ENCODE data around the gene SLC16A7.
"Not testable (repeated sequence)": the region's sequence is repeated elsewhere in the genome, so short reads cannot be mapped to it uniquely, and the experiment has no call there.

The SLC16A7 gene

DNA sequence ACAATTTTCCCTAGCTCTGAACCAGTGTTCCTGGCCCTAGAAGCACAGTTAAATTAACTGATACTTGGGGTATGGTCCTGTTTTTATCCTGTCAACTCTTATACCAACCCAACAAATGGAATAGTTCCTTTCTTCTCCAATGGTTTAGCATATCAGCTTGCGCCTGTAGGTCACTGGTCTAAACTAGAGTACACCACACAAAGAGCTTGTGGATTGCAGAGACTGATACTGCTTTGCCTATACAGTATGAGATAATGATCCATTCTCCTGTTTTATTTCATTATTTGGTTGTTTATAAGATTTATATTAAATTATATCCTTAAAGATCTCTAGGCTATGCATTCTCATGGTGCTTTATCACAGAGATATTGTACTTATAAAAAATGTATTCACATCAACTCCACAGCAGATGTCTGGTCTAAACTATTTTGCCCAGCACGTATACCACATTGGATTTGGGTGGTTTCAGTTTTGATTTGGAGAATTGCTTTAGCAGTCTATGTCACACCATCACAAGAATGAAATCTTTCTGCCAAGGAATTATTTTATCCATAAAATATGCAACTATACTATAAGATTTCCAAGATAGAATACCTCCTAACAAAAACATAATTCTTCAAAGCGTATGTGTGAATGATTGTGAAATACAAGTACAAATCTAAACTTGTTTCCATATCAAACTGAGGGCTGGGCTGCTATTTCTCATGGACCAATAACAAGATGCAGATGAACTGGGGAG lies 142.1 kb downstream of the SLC16A7 start:
- DNase-seq: no peak

DNA sequence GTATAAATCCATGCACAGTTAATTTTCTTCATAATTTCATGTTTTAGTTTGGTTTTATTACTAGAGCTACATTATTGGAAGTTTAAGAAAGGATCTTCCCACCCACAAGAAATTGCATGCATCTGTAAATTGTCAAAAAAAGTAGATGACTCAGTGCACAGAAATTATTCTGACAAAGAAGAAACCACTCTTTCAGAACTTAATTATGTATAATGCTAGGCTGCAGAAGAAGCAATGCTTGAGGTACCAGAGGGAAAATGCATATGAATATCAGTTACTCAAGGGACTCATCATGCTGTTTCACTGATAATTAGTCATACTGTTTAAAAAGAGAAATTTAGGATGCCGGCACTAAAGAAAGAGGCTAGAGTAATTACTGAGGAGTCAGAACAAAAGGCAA lies 147.0 kb downstream of the SLC16A7 start:
- DNase-seq: no peak

DNA sequence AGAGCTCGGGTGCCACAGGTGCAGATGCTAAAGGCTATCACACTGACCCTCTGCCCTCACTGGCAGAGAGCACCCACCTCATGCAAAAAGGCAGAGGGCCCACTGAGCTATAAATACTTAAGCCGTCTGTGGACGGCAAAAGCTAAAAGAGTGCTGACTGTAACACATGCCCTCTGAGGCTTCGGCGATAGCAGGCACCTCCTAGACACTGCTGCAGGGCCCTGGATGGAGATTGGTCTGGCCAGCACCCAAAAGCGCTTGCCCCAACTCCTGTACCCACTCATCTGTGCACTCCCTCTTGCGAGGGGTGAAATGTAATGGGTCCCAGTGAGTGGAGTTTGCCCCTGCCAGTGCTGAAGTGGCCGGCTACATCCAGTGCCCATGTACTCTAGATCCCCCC lies 148.7 kb downstream of the SLC16A7 start:
- no peak for DNase-seq

DNA sequence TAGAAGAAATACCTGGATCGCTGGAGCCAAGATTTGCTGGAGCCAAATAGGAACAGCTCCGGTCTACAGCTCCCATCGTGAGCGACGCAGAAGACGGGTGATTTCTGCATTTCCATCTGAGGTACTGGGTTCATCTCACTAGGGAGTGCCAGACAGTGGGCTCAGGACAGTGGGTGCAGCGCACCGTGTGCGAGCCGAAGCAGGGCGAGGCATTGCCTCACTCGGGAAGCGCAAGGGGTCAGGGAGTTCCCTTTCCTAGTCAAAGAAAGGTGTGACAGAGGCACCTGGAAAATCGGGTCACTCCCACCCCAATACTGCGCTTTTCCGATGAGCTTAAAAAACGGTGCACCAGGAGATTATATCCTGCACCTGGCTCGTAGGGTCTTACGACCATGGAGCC lies 155.3 kb downstream of the SLC16A7 start:
- not testable (repeated sequence) for DNase-seq

DNA sequence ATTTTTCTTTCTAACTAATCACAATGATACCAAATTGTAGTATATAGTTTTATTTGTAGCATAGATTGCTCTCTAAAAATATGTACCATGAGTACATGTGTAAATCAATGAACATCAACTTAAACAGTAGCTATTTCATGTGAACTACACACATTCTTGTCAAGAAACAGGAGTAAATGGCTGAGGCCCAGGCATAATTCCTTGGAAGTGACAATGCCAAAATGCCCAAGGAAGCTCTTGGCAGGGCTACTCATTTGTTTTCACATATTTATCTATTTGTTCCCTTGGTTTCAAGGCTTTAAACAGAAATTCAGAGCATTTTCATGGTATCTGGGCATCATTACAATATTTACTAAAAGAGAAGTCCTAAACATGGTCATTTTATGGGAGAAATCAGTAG lies 165.7 kb downstream of the SLC16A7 start:
- no peak for DNase-seq

DNA sequence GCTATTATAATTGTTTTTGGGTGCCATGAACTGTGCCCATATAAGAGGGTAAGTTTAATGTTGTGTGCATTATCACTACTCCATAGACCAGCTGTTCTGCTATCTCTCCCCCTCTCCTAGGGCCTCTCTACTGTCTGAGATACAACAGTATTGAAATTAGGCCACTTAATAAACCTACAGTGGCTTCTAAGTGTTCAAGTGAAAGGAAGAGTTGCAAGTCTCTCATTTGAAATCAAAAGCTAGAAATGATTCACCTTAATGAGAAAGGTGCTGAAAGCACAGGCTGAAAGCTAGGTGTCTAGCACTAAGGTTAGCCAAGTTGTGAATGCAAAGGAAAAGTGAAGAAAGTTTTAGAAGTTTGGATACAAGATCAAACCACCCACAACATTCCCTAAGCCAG lies 168.0 kb downstream of the SLC16A7 start:
- DNase-seq: no peak

DNA sequence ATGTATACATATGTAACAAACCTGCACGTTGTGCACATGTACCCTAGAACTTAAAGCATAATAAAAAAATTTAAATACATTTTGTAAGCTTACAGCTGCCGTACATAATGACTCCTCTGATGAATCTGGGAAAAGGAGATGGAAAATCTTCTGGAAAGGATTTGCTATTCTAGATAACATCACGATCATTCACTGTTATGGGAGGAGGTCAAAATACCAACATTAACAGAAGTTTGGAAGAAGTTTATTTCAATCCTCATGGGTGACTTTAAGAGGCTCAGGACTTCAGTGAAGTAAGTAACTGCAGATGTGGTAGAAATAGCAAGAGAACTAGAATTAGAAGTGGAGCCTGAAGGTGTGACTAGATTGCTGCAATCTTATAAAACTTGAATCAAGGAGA lies 172.2 kb downstream of the SLC16A7 start:
- DNase-seq: no peak

DNA sequence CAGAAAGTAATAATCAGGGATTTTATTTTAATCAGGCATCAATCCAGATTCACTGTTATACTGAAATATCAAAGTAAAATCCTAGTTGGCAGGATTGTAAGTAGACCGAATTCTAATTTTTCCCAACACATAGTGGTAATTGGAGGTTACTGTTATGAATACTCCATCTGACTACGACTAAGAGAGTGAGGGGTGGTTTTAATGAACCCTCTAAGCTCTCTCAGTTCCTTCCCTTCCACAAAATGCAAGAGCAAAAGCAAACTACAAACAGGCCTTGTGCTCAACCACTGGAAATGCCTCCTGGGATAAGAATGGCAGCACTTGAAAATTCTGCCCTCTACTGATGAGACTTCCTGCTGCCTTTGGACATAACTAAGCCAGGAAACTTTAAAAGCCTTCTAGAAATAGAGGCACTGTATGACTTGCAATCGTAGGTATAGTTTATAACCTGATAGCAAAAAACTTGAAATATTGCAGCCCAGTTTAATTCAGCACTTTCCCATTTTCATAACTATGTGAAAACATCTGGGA lies 184.8 kb downstream of the SLC16A7 start:
- DNase-seq: peak; percentile 23 to 28

DNA sequence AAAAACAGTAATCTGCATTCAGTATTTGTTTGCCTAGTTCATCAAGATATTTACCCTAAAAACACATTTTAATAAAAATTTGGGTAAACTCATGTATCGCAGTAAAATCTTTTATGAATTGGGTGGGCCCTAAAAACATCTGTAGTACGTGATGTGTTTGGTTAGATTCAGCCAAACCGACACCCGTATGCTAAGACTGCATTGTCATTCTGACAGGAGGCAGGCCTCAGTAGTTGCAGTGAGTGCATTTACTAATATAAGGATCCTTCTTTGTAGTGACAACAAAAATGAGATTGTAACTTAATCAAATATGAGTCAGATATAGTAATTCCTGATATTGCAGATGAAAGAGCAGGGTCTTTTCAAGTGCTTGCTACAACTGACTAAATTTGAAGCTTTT lies 191.8 kb downstream of the SLC16A7 start:
- DNase-seq: no peak

DNA sequence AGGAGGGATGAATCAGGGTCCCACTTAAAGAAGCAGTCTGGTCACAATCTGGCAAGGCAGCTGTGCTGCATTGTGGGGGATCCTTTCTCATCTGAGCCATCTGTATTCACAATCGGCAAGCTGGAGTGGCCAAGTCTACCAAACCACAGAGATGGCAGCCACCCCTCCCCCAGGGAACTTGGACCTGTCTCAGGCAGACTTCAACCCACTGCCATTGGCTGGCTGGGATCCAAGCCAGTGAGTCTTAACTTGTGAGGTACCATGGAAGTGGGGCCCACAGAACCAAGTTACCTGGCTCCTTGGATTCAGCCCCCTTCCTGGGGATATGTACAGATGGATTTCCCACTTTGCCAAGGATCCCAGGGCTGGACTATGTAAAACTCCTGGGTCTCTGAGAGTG lies 196.8 kb downstream of the SLC16A7 start:
- DNase-seq: no peak

DNA sequence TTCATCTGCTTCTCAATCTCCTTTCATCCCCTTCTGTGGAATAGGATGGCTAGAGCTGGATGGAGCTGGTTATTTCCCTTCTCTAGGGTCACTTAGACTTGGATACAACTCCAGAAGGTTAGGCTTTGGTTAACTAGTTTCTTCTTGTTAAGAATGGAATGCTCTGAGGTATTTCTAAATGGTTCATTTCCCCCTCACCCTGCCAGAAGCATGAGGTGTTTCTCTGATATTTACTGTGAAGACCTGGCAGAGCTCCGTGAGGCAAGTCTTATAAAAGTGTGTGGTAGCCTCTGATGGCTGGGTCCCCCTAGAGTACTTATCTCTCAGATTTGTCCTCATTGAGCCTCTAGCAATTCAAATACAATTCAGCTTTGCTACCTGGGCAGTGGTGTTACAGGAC lies 207.9 kb downstream of the SLC16A7 start:
- DNase-seq: no peak

DNA sequence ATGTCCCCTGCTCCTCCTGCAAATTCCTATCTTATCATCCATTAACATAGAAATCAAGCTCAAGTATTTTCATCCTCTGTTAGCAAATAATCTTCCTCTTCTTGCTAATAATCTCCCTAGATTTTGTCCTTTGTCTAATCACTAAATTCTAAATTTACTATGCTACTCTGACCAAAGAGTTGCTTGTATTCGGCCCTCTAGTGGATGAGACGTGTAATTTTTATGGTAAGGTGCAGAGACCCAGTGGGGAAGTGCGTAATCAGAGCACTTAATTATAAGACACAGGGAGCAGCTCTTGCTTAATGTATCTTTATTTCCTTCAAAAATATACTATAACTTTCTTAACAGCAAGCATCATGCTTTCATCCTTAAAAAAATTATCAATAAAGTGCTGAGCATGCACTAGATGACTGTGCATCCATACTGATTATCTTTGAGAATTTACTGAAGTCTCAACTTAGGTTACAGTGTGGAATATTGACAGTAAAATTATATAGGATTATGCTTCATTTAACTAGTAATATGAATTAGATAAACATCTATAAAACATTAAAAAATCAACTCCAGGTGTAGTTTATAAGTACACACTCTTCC lies 212.6 kb downstream of the SLC16A7 start:
- peak; percentile 62 to 67 for DNase-seq

DNA sequence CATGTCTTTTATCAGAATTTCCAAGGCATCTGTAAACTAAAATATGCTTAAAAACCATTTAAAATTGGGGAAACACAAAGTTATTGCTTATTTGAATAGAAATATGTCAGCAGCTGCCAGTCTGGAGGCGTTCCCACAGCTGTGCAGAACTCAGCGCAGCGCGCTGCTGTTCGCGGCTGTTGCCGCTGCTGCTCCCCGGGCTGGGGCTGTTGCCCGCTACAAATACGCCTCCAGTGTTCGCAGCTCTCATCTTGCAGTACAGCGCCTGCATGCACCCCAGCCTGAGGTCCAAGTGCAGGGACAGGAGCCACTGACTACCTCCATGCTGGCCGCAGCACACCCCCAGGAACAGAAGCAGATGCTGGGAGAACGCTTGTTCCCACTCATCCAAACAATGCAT lies 216.2 kb downstream of the SLC16A7 start:
- no peak for DNase-seq

DNA sequence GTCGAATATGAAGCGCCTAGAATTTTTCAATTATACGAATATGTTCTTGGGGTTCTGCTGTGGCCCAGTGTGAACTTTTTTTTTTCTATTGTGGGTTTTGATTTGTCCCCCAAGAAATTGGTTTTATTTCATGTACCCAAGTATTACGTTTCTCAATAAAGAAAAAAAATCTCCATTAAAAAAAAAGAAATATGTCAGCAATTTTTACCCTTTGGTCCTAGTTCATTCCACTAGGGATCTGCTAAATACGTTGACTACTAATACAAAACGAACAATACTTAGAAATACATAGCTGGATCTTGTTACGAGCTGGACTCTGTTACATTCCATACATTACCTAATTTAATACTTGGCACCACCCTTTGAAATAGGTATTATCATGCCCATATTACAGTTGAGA lies 216.9 kb downstream of the SLC16A7 start:
- DNase-seq: no peak

DNA sequence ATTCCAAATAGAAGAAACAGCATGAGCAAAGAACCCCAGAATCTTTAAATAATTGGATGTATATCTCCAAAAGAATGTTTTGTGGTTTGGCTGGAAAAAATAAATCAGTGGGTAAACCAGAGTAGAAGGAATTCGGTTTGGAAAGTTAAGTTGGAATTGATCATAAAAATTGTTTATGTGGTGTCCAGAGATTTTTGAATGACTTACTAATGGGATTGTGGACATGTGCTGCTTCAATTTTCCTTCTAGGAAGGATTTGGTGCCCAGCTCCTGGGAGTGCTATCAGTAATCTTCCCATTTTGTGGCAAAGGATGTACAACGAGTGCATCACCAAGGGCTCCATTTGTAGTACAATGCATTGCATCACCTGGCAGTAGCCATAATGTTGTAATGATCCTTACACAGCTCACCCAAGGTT lies 224.8 kb downstream of the SLC16A7 start:
- DNase-seq: no peak

DNA sequence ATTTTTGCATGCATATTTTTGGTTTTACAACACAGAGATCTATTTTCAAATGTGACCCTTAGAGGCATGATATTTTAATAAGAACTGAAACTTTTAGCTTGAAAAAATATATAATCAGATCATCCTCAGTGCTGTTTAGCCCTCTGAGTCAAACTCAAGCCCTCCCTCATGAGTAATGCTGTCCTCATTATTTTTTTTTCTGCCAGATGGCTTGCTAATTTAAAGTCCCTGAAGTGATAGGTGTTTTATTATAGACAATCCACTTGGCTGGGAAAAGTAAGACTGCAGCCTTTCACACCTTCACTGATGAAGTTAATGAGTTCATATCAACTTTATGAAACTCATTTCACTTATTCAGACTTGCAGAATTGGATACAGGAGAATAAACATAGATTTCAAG lies 227.7 kb downstream of the SLC16A7 start:
- DNase-seq: no peak

DNA sequence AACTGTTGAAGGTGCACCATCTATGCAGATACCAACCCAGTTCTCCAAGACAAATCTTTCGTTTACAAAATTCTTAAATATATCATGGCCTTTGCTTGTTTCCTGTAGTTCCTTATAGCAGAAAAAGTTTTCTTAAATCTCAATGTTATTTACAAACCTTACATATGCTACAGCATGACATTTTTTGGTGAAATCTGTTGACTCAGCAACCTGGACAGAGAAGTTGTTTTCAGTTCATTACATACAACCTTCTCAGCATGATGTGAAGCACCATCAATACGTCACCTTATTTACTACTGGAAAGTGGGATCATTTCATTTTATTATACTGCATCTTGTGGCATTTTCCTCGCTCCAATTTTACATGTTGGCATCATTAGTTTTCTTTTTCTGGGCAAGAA lies 231.9 kb downstream of the SLC16A7 start:
- DNase-seq: no peak

DNA sequence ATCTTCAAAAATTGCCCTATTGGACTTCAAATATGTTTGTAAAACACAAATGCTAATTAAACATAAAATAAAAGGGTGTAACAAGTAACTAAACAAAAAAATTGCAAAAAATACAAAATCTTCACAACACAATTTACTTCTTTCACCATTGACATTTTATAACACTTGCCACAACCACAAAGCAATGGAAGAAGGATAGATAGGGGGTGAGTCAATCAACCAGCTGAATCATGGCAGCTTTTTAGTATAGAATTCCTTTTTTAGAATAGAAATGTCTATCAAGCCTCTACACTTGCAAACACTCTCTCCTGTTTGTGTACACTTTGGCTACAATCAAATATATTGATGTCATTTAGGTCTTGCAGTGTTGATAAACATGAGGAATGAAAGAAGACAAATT lies 232.7 kb downstream of the SLC16A7 start:
- DNase-seq: no peak

DNA sequence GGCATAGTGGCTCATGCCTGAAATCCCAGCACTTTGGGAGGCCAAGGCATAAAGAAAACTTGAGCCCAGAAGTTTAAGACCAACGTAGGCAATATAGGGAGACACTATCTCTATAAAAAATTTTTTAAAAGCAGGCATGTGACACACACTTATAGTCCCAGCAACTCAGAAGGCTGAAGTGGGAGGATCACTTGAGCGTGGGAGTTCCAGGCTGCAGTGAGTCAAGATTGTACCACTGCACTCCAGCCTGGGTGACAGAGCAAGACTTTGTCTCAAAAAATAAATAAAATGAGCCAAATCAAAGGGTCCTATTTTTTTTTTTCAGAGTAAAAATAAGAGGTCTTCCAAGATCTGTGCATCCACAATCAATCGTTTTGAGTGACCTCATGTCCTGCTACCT lies 237.6 kb downstream of the SLC16A7 start:
- no peak for DNase-seq

DNA sequence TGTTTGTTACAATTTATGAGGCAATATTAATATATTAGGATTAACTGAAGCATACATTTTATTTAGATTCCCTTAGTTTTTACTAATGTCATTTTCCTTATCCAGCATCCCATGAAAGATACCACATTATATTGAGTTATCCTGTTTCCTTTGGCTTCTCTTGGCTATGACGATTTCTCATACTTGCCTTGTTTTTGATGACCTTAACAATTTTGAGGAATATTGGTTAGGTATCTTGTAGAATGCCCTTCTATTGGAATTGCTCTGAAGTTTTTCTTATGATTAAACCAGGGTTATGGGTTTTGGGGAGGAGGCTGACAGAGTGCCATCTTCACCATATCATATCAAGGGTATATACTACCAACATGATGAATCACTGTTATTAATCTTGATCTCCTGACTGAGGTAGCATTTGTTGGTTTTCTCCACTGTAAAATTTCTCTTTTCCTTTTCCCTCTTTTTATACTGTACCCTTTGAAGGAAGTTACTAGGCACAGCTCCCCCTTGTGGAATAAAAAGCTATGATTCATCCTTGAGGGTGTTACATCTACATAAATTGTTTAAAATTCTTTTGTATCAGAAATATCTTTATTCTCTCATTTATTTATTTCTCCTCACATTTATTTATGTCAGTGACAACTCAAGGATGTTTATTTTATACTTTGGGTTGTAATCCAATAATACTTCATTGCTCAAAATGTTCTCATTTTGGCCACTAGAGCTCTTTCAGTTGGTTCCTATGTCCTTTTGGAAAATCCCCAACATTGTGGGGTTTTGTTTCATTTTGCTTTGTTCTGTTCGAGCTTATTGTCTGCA lies 239.0 kb downstream of the SLC16A7 start:
- peak; percentile 17 to 49 for DNase-seq
